ENCODE results near the gene BTBD9.

DNA sequence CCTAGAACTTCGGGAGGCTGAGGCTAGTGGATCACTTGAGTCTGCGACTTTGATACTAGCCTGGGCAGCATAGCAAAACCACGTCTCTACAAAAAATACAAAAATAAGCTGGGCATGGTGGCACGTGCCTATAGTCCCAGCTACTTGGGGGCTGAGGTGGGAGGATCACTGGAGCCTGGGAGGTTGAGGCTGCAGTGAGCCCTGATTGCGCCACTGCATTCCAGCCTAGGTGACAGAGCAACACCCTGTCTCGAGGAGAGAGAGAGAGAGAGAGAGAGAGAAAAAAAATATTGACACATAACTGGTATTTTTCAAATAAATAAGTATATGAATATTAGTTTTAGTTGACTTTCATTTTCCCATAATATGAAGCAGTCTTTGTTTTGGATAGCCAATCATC lies 222.2 kb downstream of the BTBD9 start:
- no peak for TF ChIP-seq POLR2A (IDR thresholded peaks at IDR 0.05; ENCODE audit: low read length)
- no peak for TF ChIP-seq GATA1 (IDR thresholded peaks at IDR 0.05; ENCODE audit: low read depth, low read length)

Measured in erythroblast (primary cell).